GM18508 (cell line): ENCODE measurements around the gene BHLHA9.

Source experiments
- ATAC-seq: cut with Tn5 transposase; IDR thresholded peaks from one replicate; pipeline ENCODE4 v1.9.1; 2021; ENCODE audit warnings: moderate number of reproducible peaks; ENCODE audit not compliant: insufficient read depth, unreplicated experiment

BHLHA9 gene

DNA sequence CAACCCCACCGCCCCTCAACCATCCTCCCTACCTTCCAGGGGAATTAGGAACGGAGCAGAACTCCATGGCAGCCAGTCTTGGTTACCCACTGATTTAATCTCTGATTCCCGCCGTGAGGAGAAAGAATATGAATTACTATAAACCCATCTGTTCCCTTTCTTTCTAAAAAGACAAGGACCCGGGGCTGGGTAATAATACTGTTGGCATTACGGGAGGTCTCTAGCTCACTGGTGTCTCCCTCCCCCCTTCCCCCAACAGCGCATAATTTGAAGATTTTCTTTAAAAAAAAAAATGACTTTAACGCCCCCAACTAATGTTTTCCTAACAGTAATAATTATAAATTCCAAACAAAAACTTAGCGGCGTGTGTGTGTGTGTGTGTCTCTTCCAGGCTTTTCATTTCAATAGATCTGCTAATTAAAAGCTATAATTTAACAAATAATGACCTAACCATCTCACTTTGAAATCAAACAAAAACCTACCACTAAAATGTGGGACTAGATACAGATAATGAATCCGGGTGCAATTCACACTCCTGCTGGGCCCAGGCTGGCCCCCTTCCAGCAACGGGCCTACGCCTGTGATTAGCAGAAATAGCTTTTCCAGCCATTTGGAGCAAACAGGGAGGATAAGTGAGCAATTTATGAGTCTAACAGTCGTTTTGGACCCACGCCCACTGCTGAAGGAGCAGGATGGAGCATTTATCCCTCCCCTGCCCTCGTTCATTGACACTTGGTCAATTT is 18.2 kb upstream of the BHLHA9 start:
- no peak for ATAC-seq

DNA sequence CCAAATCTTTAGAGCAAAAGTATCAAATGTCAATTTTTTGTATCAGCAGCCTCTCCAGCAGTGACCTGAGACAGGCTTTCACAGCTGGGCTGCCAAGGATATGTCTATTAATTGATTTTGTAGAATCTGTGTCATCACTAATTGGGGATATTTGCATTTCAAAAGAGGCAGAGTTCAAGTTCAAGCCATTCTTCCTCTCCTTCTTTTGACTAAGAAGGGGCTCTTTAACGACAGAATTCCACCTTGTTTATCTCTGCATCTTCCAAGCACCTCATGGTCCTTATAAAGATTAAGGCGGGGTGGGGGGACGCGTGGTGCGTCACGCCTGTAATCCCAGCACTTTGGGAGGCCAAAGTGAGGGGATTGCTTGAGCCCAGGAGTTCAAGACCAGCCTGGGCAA is 15.2 kb upstream of the BHLHA9 start:
- no peak for ATAC-seq

DNA sequence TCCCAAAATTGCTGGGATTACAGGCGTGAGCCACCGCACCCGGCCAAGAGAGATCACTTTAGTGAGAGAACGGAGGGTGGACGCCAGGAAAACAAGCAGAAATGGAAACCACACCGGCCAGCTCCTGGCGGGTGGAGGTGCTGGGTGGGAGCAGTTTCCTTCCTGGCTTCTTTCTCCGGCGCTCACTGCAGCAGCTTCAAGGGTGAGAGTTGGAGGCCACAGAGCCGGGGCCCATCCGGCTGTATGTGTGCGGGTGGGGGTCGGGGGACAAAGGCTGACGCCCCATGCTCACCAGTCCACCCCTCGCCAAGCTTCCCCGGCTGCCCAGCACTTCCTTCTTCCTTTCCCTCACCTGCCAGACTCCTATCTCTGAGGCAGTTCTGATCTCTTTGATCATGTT is 13.5 kb upstream of the BHLHA9 start:
- ATAC-seq: no peak

DNA sequence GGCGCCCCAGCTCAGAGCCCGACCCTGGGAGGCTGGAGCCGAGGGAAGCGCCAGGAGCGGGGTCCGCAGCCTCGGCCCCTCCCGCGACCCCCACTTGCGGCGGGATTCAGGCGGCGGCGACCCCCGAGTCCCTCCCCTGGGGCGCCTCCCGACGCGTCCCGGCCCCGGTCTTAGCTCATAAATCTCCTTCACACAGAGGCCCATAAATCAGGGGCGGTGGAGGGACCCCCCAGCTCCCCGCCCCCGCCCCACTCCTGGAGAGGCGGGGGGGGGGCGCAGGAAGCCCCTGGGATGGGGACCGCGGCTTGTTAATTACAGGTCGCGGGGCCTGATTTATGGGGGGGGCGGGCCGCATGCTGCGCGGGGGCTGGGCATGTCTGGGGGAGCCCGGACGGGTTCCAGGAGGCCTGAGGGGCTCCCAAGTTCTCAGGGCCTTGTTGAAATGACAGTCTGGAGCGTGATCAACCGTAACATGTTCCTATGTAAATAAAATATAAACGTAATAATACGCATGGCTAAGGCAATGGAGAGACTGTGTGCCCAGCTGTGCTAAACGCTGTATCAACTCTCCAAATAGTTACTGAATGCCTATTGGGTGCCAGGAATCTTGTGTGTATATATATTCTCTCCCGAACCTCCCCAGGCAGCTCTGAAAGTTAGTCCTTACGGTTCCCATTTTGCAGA is 10.0 kb upstream of the BHLHA9 start:
- no peak for ATAC-seq

DNA sequence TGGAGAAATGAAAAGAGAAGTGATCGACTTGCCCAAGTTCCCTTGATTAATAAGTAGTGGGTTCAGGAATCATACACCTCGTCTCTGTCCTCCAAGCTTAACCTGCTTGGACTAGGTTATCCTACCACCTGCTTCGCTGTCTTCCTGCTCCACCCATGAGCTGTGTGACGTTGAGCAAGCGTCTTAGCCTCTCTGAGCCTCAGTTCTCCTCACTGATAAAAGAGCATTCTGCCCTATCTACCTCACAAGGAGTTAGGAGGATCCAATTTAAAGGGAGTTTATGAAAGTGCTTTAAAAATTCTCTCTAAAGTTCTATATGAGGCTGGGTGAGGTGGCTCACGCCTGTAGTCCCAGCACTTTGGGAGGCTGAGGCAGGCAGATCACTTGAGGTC is 9.5 kb upstream of the BHLHA9 start:
- ATAC-seq: no peak

DNA sequence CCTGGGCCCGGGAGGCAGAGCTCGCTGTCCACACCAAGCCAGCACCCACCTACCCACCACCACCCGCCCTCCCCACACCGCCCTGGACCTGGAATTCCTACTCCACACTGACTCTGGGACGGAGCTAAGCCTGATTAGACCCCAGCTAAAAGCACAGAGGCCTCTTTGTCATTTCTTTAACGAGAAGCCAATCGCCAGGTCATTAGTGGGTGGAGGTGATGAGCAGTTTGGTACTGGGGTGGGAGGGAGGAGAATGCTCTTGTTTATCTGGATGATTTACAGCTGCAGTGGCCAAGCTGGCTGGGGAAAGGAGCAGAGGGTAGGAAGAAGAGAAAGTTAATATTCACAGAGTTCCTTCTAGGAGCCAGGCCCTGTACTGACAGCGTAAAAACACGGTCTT is 6.0 kb upstream of the BHLHA9 start:
- no peak for ATAC-seq

DNA sequence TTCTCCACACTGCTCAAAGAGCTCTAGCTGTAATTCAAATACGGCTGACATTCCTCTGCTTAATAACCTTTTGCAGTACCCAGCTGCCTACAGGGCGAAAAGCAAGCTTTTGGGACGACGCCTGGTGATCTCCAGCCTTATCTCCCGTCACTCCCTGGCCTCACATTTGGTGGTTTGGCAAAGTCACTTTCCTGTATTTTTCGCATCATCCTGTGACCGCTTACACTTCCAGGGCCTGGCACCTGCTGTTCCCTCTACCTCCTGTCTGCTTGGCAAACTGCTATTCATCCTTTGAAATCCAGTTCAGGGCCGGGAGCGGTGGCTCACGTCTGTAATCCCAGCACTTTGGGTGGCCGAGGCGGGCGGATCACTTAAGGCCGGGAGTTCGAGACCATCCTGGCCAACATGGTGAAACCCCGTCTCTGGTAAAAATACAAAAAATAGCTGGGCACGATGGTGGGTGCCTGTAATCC is 2.7 kb upstream of the BHLHA9 start:
- no peak for ATAC-seq

DNA sequence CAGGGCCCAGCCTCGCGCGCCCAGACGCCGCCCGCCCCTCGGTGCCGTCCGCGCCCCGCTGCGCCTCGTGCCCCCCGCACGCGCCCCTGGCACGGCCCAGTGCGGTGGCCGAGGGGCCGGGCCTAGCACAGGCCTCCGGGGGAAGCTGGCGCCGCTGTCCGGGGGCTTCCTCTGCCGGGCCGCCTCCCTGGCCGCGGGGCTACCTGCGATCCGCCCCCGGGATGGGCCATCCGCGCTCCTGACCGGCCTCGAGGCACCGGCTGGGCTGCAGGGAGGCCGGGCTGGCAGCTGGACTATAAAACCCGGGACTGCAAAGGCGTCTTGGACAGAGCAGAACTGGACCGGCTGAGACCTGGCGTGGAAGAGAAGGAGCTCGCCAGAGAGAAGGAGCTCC is 783 bp downstream of the BHLHA9 start:
- ATAC-seq: no peak

DNA sequence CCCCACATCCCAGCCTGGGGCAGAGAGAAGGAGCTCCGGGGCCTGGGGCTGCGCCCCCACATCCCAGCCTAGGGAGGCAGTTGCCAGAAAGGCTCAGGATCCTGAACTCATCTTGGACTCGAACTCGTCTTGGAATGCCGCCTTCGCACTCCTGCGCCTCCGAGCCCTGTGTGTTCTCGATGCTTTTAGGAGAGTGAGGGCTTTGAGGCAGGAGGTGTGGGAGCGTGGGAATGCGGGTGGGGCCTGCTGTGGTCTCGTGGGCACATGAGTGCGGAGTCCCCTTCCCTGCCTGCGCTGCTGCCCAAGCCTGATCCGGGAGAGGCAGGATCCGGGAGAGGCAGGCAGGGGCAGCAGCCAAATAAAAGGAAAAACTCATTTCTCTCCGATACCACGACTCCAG is 1.2 kb downstream of the BHLHA9 start:
- ATAC-seq: no peak

DNA sequence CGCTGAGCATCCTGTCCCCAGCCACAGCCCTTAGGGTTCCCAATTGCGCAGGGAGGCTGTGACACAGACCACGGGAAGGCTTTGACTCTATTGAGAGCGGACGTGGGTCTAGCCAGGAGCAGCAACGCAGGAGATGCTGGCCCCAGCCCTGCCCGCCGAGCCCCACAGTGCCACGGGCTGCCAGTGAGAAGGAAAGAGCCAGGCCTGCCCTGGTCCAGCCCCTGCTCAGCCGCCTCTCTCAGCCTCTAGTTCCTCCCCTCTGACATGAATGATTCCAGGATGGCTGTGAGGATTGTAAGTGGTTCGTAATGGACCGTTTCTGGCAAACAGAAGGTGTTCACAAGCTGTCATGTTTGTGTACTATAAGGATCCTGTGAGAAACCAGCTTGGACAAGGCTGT is 2.5 kb downstream of the BHLHA9 start:
- no peak for ATAC-seq

DNA sequence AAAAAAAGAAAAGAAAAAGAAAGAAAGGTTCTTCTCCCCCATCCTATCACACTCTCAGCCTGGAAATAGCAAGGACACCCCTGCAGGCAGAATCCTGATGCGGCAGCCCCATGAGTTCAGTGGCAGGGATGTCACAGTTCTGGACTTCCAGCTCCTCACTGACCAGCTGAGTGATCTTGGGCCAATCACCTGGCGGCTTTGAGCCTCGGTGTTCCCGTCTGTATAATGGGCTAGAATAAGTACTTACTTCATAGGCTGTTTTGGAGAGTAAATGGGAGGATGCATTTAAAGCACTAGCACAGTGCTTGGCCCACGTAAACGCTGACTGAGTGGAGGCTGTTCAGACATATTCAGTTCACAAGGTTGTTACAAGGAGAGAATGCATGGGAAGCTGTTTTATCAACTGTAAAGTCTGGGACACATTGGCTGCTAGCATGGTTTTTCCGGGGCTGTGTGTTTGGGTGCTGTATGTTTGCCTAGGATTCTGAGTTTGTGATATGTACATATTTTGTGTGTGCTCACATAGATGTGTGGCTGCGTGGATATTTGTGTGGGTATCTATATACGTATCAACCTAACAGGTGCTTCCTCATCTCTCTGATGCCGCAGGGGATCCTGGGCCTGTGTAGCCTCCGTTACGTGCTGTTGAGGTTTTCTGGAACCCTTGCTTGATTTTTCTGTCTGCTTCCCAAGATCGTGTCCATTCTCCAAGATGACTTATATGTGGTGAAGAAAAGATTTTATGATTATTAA is 3.4 kb downstream of the BHLHA9 start:
- no peak for ATAC-seq

DNA sequence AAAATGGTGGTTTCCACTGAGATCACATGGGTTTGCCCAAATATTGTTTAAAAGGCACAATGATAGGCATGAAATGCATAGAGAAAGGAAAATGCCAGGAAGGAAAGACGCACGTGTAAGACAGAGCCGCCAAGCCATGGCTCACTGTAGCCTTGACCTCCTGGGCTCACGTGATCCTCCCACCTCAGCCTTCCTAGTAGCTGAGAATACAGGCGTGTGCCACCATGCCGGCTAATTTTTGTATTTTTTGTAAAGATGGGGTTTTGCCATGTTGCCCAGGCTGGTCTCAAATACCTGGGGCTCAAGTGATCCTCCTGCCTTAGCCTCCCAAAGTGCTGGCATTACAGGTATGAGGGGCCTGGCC is 4.0 kb downstream of the BHLHA9 start:
- no peak for ATAC-seq

DNA sequence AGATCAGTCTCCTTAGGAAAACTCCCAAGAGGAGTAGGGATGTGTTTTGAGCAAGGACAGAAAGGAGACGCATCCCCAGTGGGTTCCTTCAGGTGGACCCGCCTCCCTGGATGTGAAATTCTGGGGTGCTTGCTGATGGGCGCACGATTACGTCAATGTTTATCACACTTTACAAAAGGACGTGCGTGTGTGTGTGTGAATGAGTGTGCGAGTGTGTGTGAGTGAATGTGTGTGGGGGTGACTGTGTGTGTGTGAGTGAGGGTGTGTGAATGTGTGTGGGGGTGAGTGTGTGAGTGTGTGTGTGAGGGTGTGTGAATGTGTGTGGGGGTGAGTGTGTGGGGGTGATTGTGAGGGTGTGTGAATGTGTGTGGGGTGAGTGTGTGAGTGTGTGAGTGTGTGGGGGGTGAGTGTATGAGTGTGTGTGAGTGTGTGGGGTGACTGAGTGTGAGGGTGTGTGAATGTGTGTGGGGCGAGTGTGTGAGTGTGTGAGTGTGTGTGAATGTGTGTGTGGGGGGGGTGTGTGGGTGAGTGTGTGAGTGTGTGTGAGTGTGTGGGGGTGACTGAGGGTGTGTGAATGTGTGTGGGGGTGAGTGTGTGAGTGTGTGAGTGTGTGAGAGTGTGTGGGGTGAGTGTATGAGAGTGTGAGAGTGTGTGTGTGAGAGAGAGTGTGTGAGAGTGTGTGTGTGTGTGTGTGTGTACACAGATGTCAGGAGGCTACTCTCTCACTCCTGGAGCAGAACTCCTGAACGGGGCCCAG is 5.1 kb downstream of the BHLHA9 start:
- no peak for ATAC-seq

DNA sequence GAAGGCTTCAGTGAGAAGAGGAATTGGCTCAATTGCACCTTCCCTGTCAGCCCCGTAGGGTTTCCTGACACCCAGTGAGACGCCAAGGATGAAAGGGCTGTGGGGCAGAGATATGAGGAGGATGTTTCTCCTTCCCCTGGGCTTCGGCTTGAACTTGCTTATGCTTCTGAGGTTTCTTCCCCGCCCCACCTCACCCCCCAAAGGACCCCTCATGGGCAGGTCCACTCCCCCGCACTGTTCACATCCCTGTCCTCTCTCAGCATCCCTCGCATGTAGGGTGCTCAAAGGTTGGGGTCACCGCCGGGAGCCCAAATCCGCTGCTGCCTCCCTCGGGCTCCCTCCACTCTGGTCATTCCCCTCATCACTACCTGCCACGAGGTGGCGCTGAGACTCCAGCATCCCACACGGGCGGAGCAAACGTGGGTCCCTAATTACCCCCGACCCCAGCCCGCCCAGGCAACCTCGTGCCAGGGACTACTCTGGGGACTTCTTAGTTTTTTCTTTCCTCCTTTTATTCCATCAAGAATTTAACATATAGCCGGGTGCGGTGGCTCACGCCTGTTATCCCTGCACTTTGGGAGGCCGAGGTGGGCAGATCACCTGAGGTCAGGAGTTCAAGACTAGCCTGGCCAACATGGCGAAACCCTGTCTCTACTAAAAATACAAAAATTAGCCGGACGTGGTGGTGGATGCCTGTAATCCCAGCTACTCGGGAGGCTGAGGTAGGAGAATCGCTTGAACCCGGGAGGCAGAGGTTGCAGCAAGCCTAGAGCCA is 5.9 kb downstream of the BHLHA9 start:
- ATAC-seq: no peak

DNA sequence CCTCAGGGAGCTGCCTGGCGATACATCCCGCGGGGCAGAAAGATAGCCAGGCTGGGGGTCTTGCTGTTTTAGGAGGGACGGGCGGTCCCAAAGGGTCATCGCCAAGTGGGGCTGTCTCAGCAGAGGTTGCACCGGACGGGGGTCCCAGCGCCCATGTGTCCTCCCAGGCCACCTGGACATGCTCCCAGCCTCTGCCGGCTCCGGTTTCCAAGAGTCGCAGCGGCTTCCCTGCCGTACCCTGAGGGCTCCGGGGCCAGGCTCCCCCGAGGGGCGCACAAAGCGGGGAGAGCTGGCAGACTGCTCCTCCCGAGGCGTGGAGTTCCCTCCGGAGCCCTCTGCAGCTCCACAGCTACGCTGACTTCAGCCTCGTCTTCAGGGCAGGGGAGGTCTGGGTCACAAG is 10.4 kb downstream of the BHLHA9 start:
- no peak for ATAC-seq

DNA sequence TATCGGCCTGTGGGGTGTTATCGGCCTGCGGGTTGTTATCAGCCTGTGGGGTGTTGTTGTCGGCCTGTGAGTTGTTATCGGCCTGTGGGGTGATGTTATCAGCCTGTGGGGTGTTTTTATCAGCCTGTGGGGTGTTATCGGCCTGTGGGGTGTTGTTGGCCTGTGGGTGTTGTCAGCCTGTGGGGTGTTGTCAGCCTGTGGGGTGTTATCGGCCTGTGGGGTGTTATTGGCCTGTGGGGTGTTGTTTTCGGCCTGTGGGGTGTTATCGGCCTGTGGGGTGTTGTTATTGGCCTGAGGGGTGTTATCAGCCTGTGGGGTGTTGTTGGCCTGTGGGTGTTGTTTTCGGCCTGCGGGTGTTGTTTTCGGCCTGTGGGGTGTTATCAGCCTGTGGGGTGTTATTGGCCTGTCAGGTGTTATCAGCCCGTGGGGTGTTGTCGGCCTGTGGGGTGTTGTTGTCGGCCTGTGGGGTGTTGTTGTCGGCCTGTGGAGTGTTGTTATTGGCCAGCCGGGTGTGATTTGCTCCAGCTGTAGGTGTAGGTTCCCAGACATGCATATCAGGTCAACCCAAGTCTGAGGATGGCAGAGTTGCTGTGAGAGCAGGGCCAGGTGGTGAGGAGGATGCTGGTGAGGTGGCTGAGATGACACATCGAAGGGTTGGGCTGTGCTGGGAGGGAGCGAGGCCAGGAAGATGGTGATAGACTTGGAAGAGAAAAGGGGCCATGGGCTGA is 16.3 kb downstream of the BHLHA9 start:
- no peak for ATAC-seq

DNA sequence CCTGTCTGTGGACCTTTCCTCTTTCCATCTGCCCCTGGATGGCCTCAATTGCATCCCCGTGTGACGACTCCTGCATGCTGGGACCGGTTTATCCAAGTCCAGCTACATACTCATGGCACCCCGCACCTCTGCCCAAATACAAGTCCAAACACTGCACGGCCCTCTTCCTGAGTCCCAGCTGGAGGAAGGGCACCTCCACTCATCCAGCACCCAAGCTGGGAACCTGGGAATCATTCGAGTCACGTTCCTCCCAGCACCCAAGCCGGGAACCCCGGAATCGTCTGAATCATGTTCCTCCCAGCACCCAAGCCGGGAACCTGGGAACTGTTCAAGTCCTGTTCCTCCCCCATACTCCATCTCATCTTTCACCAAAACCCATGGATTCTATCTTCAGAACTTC is 19.5 kb downstream of the BHLHA9 start:
- ATAC-seq: no peak

DNA sequence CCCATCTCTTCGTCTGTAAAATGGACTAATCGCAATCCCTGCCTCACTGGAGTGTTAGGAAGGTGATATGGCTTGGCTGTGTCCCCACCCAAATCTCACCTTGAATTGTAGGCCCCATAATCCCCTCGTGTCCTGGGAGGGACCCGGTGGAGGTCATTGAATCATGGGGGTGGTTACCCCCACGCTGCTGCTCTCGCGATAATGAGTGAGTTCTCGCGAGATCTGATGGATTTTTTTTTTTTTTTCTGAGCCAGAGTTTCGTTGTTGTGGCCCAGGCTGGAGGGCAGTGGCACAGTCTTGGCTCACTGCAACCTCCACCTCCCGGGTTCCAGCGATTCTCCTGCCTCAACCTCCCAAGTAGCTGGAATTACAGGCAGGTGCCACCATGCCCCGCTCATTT is 20.4 kb downstream of the BHLHA9 start:
- ATAC-seq: no peak

DNA sequence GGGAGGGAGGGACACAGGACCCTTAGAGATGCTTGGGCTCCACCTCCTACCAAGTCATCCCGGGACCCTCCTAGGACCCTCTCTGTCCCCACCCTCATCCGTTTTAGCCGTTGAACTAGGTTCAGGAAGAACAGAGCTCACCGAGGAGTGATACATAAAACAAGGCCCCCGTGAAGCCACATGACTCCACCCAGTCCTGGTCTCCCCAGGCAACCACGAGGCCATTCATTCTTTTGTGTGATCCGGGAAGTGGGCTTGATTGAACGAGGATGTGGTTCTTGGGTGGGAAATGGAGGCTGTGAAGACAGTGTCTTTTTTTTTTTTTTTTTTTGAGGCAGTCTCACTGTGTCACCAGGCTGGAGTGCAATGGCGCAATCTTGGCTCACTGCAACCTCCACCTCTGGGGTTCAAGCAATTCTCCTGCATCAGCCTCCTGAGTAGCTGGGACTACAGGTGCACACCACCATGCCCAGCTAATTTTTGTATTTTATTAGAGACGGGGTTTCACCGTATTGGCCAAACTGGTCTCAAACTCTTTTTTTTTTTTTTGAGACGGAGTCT is 24.0 kb downstream of the BHLHA9 start:
- no peak for ATAC-seq
